Embryonic facial prominence (tissue), 1 donor: ENCODE data around the gene TRAPPC3.
A peak's percentile ranks its signal among the peaks of the same experiment; 100 is the strongest.
"Not testable (repeated sequence)": the region's sequence is repeated elsewhere in the genome, so short reads cannot be mapped to it uniquely, and the experiment has no call there.

Source experiments
- DNase-seq: peaks from one replicate; pipeline ENCODE4 v3.0.0-alpha.2; 2016; ENCODE audit errors: extremely low spot score

The TRAPPC3 gene

GRCh38 chr1:36149237-36149972 is at the start of gene TRAPPC3:
TSS of gene TRAPPC3 (minus strand) at chr1:36149486. CDS start at chr1:36149378, 108 bp downstream.
- DNase-seq, result peak; percentile 99

- DNase-seq, result no peak
Observed at GRCh38 chr1:36198641-36199040, 49.4 kb upstream of the TRAPPC3 start.

GRCh38 chr1:36196805-36197204 is 47.5 kb upstream of the TRAPPC3 start:
- not testable (repeated sequence) for DNase-seq

- DNase-seq, result peak; percentile 61
Observed at GRCh38 chr1:36187800-36188593, 38.7 kb upstream of the TRAPPC3 start.

- no peak for DNase-seq
Observed at GRCh38 chr1:36183309-36183856, 34.1 kb upstream of the TRAPPC3 start.

- DNase-seq, result no peak
Observed at GRCh38 chr1:36182734-36183133, 33.4 kb upstream of the TRAPPC3 start.

GRCh38 chr1:36179220-36179600 is 29.9 kb upstream of the TRAPPC3 start:
- DNase-seq, result no peak

- DNase-seq, result no peak
Observed at GRCh38 chr1:36178471-36179219, 29.4 kb upstream of the TRAPPC3 start.

- no peak for DNase-seq
Observed at GRCh38 chr1:36177589-36178431, 28.5 kb upstream of the TRAPPC3 start.

GRCh38 chr1:36176106-36176949 is 27.0 kb upstream of the TRAPPC3 start:
- no peak for DNase-seq

- DNase-seq, result no peak
Observed at GRCh38 chr1:36175137-36176095, 26.1 kb upstream of the TRAPPC3 start.

- DNase-seq, result no peak
Observed at GRCh38 chr1:36174713-36175112, 25.4 kb upstream of the TRAPPC3 start.

- DNase-seq, result no peak
Observed at GRCh38 chr1:36172983-36173382, 23.7 kb upstream of the TRAPPC3 start.

GRCh38 chr1:36172017-36172747 is 22.9 kb upstream of the TRAPPC3 start:
- no peak for DNase-seq

- no peak for DNase-seq
Observed at GRCh38 chr1:36170643-36171412, 21.5 kb upstream of the TRAPPC3 start.

GRCh38 chr1:36168514-36168913 is 19.2 kb upstream of the TRAPPC3 start:
- DNase-seq, result no peak
